Measurements from ENCODE around the gene GPA33.

The GPA33 gene

GRCh38 chr1:167094690-167095089, 4.5 kb upstream of the GPA33 start:
- no peak for DNase-seq (ENCODE audit: extremely low spot score)
- ChIA-PET POLR2A (no interaction called here), CTCF (interaction anchor here (0.8 to 1.2 kb wide), 3 partner anchors 14 to 446 kb away, joined by 3 to 7 read pairs (median 3); no protein-coding TSS in a partner anchor)
- TF ChIP-seq CTCF (IDR thresholded peaks at IDR 0.05; ENCODE audit: control extremely low read depth, extremely low read depth, low read depth, missing control alignments) = no peak

DNA sequence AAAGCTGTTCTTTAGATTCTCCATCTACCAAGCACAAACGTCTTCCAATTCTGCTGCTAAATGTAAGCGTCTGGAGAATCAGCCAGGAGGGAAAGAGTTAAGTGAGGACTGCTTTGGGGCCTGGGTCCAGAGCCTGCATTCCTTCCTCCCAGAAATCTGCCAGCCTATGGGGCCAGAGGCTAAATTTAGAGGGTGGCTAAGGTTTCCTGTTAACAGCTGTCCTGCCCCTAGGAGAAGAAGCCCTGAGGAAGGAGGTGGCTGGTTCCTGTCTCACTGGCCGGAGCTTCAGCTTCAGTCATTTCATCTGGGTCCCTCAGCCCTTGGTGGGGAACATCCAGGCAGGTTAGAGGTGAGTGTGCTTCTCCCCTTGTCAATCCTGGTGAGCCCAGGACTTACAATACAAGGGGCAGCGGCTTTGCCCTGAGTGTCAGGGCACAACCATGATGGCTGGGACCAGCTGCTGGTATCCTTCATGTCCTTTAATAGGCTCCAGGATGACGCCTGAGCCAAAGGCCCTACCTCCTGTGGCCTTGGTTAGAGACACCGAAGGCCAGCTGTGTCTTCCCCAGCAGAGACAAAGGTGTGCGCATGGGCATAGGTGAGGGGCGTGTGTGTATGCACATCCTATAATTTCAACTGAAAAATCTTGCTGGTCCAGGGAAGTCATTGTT, 3.8 kb upstream of the GPA33 start, which contains the start of gene STYXL2:
Gene STYXL2, plus strand, starts transcription at position 230 of the 671 bp plus-strand sequence. CDS start 775 bp downstream, outside the sequence.
- POLR2A ChIA-PET = no interaction called here
- TF ChIP-seq CTCF (IDR thresholded peaks at IDR 0.05; ENCODE audit: control extremely low read depth, extremely low read depth, low read depth, missing control alignments) = no peak
- DNase-seq (ENCODE audit: extremely low spot score) = no peak
- CTCF ChIA-PET = interaction anchor here (0.8 to 1.5 kb wide), 4 partner anchors 9 to 447 kb away, joined by 3 to 7 read pairs (median 4); no protein-coding TSS in a partner anchor

DNA sequence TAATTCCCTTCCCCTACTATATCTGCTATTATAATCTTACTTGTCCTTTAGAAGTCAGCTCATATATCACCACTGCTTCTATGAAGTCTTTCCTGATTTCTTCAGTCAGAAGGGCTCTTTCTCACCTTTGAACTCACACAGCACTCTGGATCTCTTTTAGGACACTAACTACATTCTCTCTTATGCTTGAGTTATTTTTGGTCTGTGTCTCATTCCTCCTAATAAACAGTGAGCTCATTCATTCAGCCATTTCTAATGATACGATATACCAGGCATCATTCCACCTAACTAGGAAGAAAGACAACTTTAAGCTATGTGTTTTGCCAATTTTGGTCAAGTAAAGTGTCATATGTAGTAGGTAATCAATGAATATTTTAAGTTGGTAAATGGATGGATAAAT, 2.5 kb upstream of the GPA33 start:
- DNase-seq (ENCODE audit: extremely low spot score) = no peak
- CTCF ChIA-PET = interaction anchor here (0.9 to 2.7 kb wide), 6 partner anchors 10 to 91 kb away, joined by 3 to 8 read pairs (median 4); no protein-coding TSS in a partner anchor
- POLR2A ChIA-PET = no interaction called here
- no peak for TF ChIP-seq CTCF (IDR thresholded peaks at IDR 0.05; ENCODE audit: control extremely low read depth, extremely low read depth, low read depth, missing control alignments)

DNA sequence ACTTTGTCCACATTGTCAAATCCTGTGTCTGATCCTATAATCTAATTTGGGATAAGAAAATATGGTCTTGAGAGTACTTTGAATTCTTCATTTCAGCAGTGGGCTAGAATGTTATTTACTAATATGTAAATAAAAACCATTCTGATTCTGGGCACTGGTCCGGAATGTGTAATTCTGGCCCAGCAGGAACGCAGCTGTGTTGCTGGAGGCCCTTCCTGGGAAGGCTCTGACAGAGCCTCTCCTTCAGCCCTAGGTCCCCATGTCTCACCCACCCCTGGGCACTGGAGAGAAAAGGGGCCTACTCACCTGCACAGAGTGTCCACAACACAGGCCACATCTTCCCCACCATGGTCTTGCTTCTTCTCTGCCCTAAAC, 251 bp downstream of the GPA33 start:
- no peak for DNase-seq (ENCODE audit: extremely low spot score)
- POLR2A ChIA-PET = no interaction called here
- CTCF ChIA-PET = interaction anchor here (0.7 to 1.6 kb wide), 4 partner anchors 9 to 142 kb away, joined by 3 read pairs; no protein-coding TSS in a partner anchor
- no peak for TF ChIP-seq CTCF (IDR thresholded peaks at IDR 0.05; ENCODE audit: control extremely low read depth, extremely low read depth, low read depth, missing control alignments)

DNA sequence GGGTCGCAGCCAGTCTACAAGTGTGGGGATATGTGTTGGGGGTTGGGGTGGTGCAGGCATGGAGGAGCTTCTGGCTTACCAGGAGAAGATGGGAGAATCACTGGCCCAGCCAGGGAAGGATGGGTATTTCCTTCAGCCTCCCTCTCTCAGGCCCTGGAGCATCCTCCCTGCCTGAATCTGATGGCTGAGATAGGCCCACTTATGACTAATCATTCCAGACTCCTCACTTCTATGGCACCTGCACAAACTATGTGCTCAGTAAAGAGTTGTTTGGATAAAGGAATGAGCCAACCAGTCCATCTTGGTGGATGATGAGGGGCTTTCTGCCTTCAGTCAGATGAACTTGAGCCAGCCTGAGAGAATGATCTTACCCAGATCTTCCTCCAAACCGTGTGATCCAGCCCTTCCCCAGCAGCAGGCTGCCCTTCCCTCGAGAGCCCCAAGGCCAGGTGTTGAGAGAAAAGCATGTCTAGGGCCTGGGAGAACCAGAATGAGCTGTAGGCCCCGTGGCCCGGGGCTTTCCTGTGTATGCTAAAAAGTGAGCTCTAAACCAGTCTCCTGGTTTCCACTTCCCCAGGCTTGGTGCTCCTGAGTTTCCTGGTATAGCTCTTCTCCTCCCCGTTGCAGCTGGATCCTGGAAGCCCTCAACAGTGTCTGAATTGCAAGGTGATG, 1.3 kb downstream of the GPA33 start:
- DNase-seq (ENCODE audit: extremely low spot score) = no peak
- CTCF ChIA-PET = interaction anchor here (0.8 to 1.3 kb wide), 3 partner anchors 10 to 41 kb away, joined by 3 to 4 read pairs (median 3); no protein-coding TSS in a partner anchor
- POLR2A ChIA-PET = no interaction called here
- no peak for TF ChIP-seq CTCF (IDR thresholded peaks at IDR 0.05; ENCODE audit: control extremely low read depth, extremely low read depth, low read depth, missing control alignments)

GRCh38 chr1:167086768-167087167, 3.4 kb downstream of the GPA33 start:
- CTCF ChIA-PET = interaction anchor here (1.0 to 1.5 kb wide), 4 partner anchors 22 to 453 kb away, joined by 3 read pairs; no protein-coding TSS in a partner anchor
- POLR2A ChIA-PET = no interaction called here
- no peak for DNase-seq (ENCODE audit: extremely low spot score)

More at GRCh38 chr1:167086768-167087167, 3.4 kb downstream of the GPA33 start:
- no peak for TF ChIP-seq CTCF (IDR thresholded peaks at IDR 0.05; ENCODE audit: control extremely low read depth, extremely low read depth, low read depth, missing control alignments)

Measured in GM10248 (cell line).